Myocyte (in vitro differentiated cells): ENCODE data around the gene PLXNA3. TPM values are rescaled to one million over a fixed set of nuclear protein-coding genes. Genes with fewer than 3 reads are reported as not detected.
"Not testable (repeated sequence)": the region's sequence is repeated elsewhere in the genome, so short reads cannot be mapped to it uniquely, and the experiment has no call there.

ENCODE experiments used
- DNase-seq: peaks from one replicate; pipeline ENCODE4 v3.0.0-alpha.2; 2012; ENCODE audit warnings: low read depth
- total RNA-seq: library from RNA; depleted of rRNA; stranded (reverse); fragments of >200 nt; gene quantifications from 2 replicates; pipeline ENCODE4 v1.2.3, GENCODE V29; 2014

PLXNA3 gene
- total RNA-seq, 1 donor from 2014 or later: 11.7 TPM

GRCh38 chrX:154496591-154497137 lies 38.6 kb downstream of the PLXNA3 start:
- not testable (repeated sequence) for DNase-seq

GRCh38 chrX:154501423-154501822 lies 43.3 kb downstream of the PLXNA3 start:
- not testable (repeated sequence) for DNase-seq

GRCh38 chrX:154502098-154502497 lies 44.0 kb downstream of the PLXNA3 start:
- DNase-seq: no peak

DNA sequence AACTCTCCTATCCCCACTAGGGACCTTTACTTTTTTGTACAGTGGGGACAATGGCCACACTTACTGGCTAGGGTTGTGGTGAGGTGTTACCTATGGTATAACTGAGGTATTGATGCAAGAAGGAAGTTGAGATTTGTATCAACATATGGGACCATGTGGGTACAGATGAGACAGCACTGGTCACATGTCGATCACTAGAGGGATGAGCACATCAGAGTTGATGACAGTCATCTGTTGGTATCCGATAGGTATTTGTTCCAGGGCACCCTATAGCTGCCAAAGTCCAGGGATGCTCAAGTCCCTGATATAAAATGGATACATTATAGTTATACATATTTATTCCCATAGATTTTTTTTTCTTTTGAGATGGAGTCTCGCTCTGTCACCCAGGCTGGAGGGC lies 44.9 kb downstream of the PLXNA3 start:
- no peak for DNase-seq

DNA sequence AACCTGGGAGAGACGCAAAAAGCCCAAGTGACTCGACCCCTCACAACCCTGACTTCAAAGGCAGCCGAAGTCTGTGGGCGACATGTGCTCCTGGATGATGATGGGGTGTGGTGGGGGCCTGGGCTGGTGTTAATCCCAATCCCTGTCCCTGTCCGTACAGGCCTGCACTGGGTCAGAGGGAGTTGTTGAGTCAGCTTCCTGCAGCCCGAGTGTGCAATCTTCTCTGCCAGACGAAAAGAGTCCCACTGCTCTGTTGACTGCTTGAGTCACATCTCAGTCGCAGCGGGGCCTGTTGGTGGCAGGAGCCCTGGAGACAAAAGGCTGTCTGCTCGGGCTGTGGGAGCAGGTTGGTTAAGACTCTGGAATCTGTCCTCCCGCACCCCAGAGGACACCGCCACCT lies 47.7 kb downstream of the PLXNA3 start:
- no peak for DNase-seq

DNA sequence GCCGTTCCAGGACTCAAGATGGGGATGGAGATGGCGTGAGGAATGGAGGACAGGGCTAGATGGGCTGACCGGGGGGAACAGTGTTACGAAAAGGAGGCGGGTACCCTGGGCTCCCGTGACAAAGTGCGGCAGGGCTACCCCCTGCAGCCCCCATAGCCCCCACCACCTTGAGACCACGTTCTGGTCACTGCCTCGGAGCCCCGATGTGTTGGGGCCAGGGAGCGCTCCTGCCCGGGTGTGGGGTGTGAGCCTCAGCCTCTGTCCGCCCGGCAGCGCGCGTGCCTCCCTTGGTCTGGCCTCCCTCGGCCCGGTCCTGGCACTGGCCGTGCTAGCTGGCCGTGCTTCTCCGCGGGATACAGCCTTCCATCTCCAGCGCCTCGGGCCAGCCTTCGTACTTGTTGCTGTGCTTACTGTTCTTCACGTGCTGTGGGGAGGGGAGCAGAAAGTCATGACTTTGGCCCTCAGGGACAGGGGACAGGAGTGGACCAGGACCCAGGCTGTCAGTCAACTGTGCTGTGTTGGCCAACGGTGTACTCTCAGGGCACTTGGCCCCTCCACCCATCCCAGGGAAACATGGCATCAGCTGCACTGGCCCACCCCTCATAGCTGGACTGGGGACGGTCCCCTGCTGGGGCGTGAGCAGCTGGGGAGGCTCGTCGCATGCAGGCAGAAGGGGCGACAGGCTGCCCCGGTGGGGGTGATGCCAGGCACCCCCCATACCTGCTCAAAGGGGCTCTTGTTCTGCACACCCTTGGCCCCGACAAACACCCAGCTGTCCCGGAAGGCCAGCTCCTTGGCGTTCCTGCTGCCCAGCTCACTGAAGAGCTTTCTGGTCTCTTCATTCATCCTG lies 48.6 kb downstream of the PLXNA3 start:
- DNase-seq: no peak

- no peak for DNase-seq
These were observed 49.7 kb downstream of the PLXNA3 start for GRCh38 chrX:154507673-154508383.

GRCh38 chrX:154508384-154508745 lies 50.3 kb downstream of the PLXNA3 start:
- DNase-seq: no peak

GRCh38 chrX:154509455-154509854 lies 51.4 kb downstream of the PLXNA3 start:
- DNase-seq: no peak

DNA sequence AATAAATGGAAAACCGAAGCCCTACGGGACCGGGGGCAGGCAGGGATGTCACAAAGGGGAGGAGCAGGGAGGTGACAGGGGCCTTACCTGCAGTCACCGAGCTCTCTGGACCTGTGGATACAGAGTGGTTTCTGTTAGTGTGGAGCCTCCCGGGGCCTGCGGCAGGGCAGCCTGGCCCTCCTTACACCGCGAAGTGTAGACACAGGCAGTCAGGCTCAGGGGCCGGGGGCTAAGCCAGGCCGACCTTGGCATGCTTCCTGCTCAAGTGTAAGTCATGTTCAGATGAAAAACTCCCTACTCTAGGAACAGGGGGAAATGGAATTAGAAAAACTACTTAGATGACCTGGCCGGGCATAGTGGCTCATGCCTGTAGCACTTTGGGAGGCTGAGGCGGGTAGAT lies 53.7 kb downstream of the PLXNA3 start:
- no peak for DNase-seq

DNA sequence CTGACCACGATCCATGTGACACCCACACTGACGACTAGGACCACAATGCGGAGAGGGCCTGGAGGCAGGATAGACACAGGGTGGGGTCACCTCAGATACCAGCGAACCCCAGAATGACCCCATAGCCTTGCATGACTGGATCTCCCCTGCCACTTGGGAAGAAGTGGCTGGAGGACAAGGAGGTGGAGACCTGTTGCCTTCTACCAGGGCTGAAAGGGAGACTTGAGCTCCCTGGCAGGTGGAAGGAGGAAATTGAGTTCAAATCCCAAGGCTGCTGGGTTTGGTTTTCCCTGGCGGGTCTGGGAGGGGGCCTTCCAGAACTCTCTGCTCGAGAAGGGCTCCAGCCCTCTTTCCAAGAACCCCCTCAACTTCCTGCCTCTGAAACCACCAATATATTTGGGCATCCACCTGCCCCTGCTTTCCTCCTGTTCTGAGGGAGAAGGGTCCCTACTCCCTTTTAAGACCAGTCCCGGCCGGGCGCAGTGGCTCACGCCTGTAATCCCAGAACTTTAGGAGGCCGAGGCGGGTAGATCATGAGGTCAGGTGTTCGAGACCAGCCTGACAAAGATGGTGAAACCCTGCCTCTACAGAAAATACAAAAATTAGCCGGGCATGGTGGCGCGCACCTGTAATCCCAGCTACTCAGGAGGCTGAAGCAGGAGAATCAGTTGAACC lies 54.9 kb downstream of the PLXNA3 start:
- DNase-seq: no peak

DNA sequence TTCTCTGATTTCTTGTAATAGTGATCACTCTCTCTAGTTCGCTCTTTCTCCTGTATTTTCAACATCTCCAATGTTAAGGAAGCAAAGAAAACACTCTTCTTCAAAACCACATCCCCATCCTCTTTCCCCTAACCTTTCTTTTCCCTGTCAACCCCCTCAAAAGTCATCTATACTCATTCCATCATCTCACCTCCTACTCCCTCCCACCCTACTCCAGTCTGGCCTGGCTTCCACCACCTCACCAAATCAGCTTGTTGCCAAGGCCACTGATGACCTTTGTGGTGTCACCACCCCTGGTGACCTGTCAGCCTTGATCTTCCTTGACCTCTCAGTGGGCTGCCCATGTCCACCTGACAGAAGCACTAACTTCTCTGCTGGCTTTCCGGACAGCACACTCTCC lies 55.6 kb downstream of the PLXNA3 start:
- no peak for DNase-seq

- peak; percentile 40 for DNase-seq
These were observed 57.2 kb downstream of the PLXNA3 start for GRCh38 chrX:154515090-154515965.

DNA sequence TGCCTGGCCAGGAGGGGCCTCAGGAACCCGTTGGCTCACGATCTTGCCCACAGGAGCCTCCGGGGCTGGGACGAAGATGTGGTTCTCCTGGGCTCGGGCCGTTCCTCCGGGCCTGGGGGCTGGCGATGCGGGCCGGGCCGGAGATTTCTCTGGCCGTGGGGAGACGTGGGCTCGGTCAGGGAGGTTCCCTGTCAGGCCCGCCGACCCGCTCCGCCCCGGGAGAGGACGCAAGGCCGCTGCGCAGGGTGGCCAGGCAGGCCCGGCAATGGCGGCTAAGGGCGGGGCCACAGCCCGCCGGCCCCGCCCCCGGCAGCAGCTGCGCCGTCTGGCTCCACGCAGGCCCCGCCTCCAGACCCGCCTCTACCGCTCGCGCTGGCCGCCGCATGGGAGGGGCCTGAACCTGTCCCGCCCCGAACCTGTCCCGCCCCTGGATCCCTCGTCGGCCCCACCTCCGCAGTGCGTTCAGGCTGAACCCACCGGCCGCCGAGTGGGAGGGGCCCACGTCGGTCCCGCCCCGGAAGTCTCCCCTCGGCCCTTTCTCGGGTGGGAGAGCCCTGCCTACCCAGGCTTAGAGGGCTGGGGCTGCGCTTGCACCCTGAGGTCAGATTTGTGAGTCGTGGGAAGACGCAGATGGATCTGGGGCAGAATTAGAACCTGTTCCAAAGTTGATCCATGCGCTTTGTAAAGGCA lies 58.0 kb downstream of the PLXNA3 start, which contains the start of gene FAM3A:
Gene FAM3A (minus strand): TSS at position 267 of the 690 bp plus-strand sequence. CDS start 460 bp downstream, outside the sequence.
- DNase-seq: peak; percentile 88

GRCh38 chrX:154516656-154517100 lies 58.6 kb downstream of the PLXNA3 start:
- DNase-seq: no peak

- DNase-seq: no peak
These were observed 59.2 kb downstream of the PLXNA3 start for GRCh38 chrX:154517101-154517781.

DNA sequence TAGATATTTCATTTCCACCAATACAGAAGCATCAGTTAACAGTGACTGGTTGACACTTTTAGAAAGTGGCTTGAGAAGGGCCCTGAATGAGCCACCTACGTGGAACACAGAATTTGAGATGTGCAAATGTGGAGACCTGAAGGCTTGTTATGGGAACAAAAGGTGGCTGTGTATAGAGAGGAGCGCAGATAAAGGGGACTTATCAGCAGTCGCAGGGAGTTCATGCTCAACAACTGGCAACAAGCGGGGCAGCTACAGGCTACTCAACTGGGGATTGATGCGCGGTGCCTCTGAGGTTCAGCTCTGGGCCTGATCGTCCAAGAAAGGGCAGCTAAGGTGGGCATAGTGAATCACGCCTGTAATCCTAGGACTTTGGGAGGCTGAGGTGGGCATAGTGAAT lies 61.3 kb downstream of the PLXNA3 start:
- DNase-seq: no peak

GRCh38 chrX:154525606-154526490 lies 67.8 kb downstream of the PLXNA3 start:
- DNase-seq: no peak
